Neural cell (in vitro differentiated cells): ENCODE results near the gene SLC4A7. TPM values are rescaled to one million over a fixed set of nuclear protein-coding genes. Genes with fewer than 3 reads are reported as not detected.

Source experiments
- H2AFZ ChIP-seq: fragments of 200-600, 300-800 bp; sonication (generic), shearing (Covaris generic); 2 replicates; pipeline ENCODE4 v1.6.0; 2014; ENCODE audit warnings: low read depth, mild to moderate bottlenecking, antibody characterized with exemption, low read length, moderate library complexity
- H3F3A ChIP-seq: fragments of 200-600 bp; shearing (Covaris generic); 2 replicates; pipeline ENCODE4 v1.6.1; 2016; ENCODE audit warnings: mild to moderate bottlenecking, moderate library complexity, mixed read lengths, antibody characterized with exemption, low read length; ENCODE audit not compliant: insufficient read depth, poor library complexity, severe bottlenecking
- H3K27ac ChIP-seq: fragments of 200-600, 300-800 bp; sonication (generic), shearing (Covaris generic); 2 replicates; pipeline ENCODE4 v1.5.1; 2014; ENCODE audit warnings: mild to moderate bottlenecking, low read length, moderate library complexity
- H3K27me3 ChIP-seq: fragments of 300-800, 200-600 bp; sonication (generic), shearing (Covaris generic); 2 replicates; pipeline ENCODE4 v1.6.0; 2014; ENCODE audit warnings: mild to moderate bottlenecking, low read depth, low read length, moderate library complexity; ENCODE audit not compliant: insufficient read depth
- H3K36me3 ChIP-seq: fragments of 300-800, 200-600 bp; sonication (generic), shearing (Covaris generic); 2 replicates; pipeline ENCODE4 v1.5.1; 2014; ENCODE audit warnings: mild to moderate bottlenecking, antibody characterized with exemption, low read length, moderate library complexity; ENCODE audit not compliant: insufficient read depth
- H3K4me2 ChIP-seq: fragments of 300-800, 200-600 bp; sonication (generic), shearing (Covaris generic); 2 replicates; pipeline ENCODE4 v1.6.0; 2014; ENCODE audit warnings: mild to moderate bottlenecking, low read length
- H3K4me3 ChIP-seq: fragments of 300-800, 200-600 bp; sonication (generic), shearing (Covaris generic); 2 replicates; pipeline ENCODE4 v1.5.1; 2014; ENCODE audit warnings: mild to moderate bottlenecking, low read length, moderate library complexity
- H3K79me2 ChIP-seq: fragments of 200-600 bp; shearing (Covaris generic); replicated peaks from 2 replicates; pipeline ENCODE4 v1.6.0; 2014; ENCODE audit warnings: mild to moderate bottlenecking, low read length, moderate library complexity; ENCODE audit not compliant: insufficient read depth
- H3K9ac ChIP-seq: fragments of 300-800, 200-600 bp; sonication (generic), shearing (Covaris generic); 2 replicates; pipeline ENCODE4 v1.6.1; 2016; ENCODE audit warnings: mild to moderate bottlenecking, low read length, mixed read lengths
- H3K9me2 ChIP-seq: fragments of 200-600 bp; shearing (Covaris generic); 2 replicates; pipeline ENCODE4 v1.6.1; 2016; ENCODE audit warnings: mild to moderate bottlenecking, low read length, mixed read lengths; ENCODE audit not compliant: insufficient read depth
- H3K9me3 ChIP-seq: fragments of 200-600, 300-800 bp; sonication (generic), shearing (Covaris generic); 2 replicates; pipeline ENCODE4 v1.6.1; 2016; ENCODE audit warnings: mild to moderate bottlenecking, mixed run types, low read length, moderate library complexity, mixed read lengths
- H4K20me1 ChIP-seq: fragments of 200-600 bp; shearing (Covaris generic); 2 replicates; pipeline ENCODE4 v1.6.1; 2016; ENCODE audit warnings: mild to moderate bottlenecking, mixed run types; ENCODE audit not compliant: insufficient read depth
- EP300 ChIP-seq: fragments of 450-650 bp; conservative IDR thresholded peaks from 2 replicates; pipeline ENCODE4 v1.6.1; 2014; ENCODE audit warnings: antibody characterized with exemption, mild to moderate bottlenecking, moderate library complexity; ENCODE audit not compliant: poor library complexity, severe bottlenecking
- EZH2 ChIP-seq: fragments of 200-600, 300-800 bp; shearing (Covaris generic), sonication (generic); IDR thresholded peaks from 2 replicates; pipeline ENCODE4 v1.6.1; 2014; ENCODE audit warnings: antibody characterized with exemption, low read length, borderline replicate concordance, mild to moderate bottlenecking; ENCODE audit not compliant: insufficient read depth, poor library complexity, severe bottlenecking
- MXI1 ChIP-seq: fragments of 450-650 bp; conservative IDR thresholded peaks from 2 replicates; pipeline ENCODE4 v1.6.1; 2014; ENCODE audit warnings: antibody characterized with exemption, mild to moderate bottlenecking; ENCODE audit not compliant: poor library complexity, severe bottlenecking
- POLR2AphosphoS5 ChIP-seq: IDR thresholded peaks from 2 replicates; pipeline ENCODE4 v1.6.1; 2012
- RAD21 ChIP-seq: fragments of 450-650 bp; conservative IDR thresholded peaks from 2 replicates; pipeline ENCODE4 v1.6.1; 2014; ENCODE audit warnings: antibody characterized with exemption, mild to moderate bottlenecking, moderate library complexity
- SMC3 ChIP-seq: fragments of 450-650 bp; conservative IDR thresholded peaks from 2 replicates; pipeline ENCODE4 v1.6.1; 2014; ENCODE audit warnings: antibody characterized with exemption, mild to moderate bottlenecking, moderate library complexity; ENCODE audit not compliant: poor library complexity
- TAF1 ChIP-seq: IDR thresholded peaks from 2 replicates; pipeline ENCODE4 v1.6.1; 2012; ENCODE audit warnings: low read depth
- polyA plus RNA-seq: library from polyadenylated mRNA; depleted of rRNA; stranded (reverse); fragments of >200 nt; gene quantifications from 2 replicates; pipeline ENCODE4 v1.2.3, GENCODE V29; 2014
- TF ChIP-seq, protein P1 (sequence below): IDR thresholded peaks from 2 replicates; pipeline ENCODE4 v1.6.1; 2012; ENCODE audit warnings: borderline replicate concordance
- TF ChIP-seq, protein P2 (sequence below): fragments of 450-650 bp; IDR thresholded peaks from 2 replicates; pipeline ENCODE4 v1.5.1; 2014; ENCODE audit warnings: antibody characterized with exemption, mild to moderate bottlenecking, moderate library complexity; ENCODE audit not compliant: poor library complexity, severe bottlenecking

SLC4A7 gene
- polyA plus RNA-seq, 1 donor from 2014 or later = 96.9 TPM

- Histone ChIP-seq H2AFZ (no peak overlapping the region), H3K9ac (no peak overlapping the region), H4K20me1 (no peaks in the 10 kb centered on the region), H3K4me3 (no peak overlapping the region), H3K36me3 (no peaks in the 10 kb centered on the region), H3K79me2 (peaks cover 16% of the 10 kb centered on the region), H3F3A (no peaks in the 10 kb centered on the region), H3K27me3 (no peaks in the 10 kb centered on the region), H3K4me2 (no peak overlapping the region), H3K9me2 (no peaks in the 10 kb centered on the region), H3K27ac (no peak overlapping the region), H3K9me3 (no peaks in the 10 kb centered on the region)
- TF ChIP-seq EZH2 (no peak), EP300 (no peak), POLR2AphosphoS5 (no peak), RAD21 (no peak), MXI1 (no peak), SMC3 (no peak), TAF1 (no peak)
- TF ChIP-seq, protein P1, sequence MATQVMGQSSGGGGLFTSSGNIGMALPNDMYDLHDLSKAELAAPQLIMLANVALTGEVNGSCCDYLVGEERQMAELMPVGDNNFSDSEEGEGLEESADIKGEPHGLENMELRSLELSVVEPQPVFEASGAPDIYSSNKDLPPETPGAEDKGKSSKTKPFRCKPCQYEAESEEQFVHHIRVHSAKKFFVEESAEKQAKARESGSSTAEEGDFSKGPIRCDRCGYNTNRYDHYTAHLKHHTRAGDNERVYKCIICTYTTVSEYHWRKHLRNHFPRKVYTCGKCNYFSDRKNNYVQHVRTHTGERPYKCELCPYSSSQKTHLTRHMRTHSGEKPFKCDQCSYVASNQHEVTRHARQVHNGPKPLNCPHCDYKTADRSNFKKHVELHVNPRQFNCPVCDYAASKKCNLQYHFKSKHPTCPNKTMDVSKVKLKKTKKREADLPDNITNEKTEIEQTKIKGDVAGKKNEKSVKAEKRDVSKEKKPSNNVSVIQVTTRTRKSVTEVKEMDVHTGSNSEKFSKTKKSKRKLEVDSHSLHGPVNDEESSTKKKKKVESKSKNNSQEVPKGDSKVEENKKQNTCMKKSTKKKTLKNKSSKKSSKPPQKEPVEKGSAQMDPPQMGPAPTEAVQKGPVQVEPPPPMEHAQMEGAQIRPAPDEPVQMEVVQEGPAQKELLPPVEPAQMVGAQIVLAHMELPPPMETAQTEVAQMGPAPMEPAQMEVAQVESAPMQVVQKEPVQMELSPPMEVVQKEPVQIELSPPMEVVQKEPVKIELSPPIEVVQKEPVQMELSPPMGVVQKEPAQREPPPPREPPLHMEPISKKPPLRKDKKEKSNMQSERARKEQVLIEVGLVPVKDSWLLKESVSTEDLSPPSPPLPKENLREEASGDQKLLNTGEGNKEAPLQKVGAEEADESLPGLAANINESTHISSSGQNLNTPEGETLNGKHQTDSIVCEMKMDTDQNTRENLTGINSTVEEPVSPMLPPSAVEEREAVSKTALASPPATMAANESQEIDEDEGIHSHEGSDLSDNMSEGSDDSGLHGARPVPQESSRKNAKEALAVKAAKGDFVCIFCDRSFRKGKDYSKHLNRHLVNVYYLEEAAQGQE = no peak
- TF ChIP-seq, protein P2, sequence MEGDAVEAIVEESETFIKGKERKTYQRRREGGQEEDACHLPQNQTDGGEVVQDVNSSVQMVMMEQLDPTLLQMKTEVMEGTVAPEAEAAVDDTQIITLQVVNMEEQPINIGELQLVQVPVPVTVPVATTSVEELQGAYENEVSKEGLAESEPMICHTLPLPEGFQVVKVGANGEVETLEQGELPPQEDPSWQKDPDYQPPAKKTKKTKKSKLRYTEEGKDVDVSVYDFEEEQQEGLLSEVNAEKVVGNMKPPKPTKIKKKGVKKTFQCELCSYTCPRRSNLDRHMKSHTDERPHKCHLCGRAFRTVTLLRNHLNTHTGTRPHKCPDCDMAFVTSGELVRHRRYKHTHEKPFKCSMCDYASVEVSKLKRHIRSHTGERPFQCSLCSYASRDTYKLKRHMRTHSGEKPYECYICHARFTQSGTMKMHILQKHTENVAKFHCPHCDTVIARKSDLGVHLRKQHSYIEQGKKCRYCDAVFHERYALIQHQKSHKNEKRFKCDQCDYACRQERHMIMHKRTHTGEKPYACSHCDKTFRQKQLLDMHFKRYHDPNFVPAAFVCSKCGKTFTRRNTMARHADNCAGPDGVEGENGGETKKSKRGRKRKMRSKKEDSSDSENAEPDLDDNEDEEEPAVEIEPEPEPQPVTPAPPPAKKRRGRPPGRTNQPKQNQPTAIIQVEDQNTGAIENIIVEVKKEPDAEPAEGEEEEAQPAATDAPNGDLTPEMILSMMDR = no peak
These were observed 2.2 kb upstream of the SLC4A7 start for GRCh38 chr3:27486336-27486735.

DNA sequence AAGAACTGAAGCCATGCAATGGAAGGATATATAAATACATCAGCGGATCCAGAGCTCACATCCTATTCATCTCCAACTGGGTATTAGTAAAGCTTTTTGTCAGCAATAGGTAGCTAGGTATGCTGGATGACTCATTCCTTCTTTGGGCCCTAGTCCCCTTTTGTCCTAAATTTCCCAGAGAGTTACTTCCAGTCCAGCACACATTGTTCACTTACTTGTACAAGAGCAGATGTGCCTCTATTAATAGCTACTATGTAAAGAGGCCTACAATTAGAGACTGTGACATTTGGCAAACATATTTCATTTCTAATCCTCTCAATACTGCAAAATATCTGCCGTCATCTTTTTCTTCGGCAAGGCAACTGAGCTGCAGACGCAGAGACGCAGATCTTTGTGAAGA lies 1.7 kb upstream of the SLC4A7 start:
- Histone ChIP-seq H3K79me2 (peaks cover 21% of the 10 kb centered on the region), H3K9me2 (no peaks in the 10 kb centered on the region), H3K4me3 (no peak overlapping the region), H2AFZ (no peak overlapping the region), H3F3A (no peaks in the 10 kb centered on the region), H3K27me3 (no peaks in the 10 kb centered on the region), H3K4me2 (no peak overlapping the region), H3K27ac (no peak overlapping the region), H4K20me1 (no peaks in the 10 kb centered on the region), H3K9ac (no peak overlapping the region), H3K9me3 (no peaks in the 10 kb centered on the region), H3K36me3 (no peaks in the 10 kb centered on the region)
- TF ChIP-seq MXI1 = no peak
- no peak for TF ChIP-seq POLR2AphosphoS5
- TF ChIP-seq RAD21 = no peak
- no peak for TF ChIP-seq EZH2
- TF ChIP-seq EP300 = no peak
- no peak for TF ChIP-seq TAF1
- TF ChIP-seq, protein P1 = no peak
- no peak for TF ChIP-seq SMC3
- TF ChIP-seq, protein P2 = no peak
